ENCODE data around the gene POLK. TPM values are rescaled to one million over a fixed set of nuclear protein-coding genes. Genes with fewer than 3 reads are reported as not detected.
A peak's percentile ranks its signal among the peaks of the same experiment; 100 is the strongest.
"Not testable (repeated sequence)": the region's sequence is repeated elsewhere in the genome, so short reads cannot be mapped to it uniquely, and the experiment has no call there.

POLK gene
- total and polyA plus RNA-seq, 7 donors: 4.9 to 29.9 (median 18.9) TPM

DNA sequence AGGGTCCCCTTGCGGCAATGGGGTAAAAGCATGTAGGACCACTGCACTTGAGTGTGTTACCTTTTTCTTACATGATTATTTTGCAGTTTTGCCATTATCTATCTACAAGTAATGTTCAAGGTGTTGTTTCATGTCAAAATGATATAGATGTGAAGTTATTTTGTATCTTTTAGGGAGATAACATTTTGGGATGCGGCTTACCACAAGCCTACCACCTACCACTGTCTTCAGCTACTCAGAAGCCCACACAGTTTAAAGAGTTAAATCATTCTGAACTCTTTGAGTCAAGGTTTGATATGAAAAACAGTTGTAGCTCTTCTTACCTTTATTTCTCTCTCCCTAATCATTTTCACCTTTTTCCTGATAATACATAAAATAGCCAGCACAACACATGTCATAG is 20.1 kb upstream of the POLK start:
- Histone ChIP-seq H3K4me3 (no peak overlapping the region), H3K27ac (no peak overlapping the region), H3K27me3 (ENCODE audit: insufficient read depth in 3 of 3, low read length in 2 of 3) (no peaks in the 10 kb centered on the region), H3K9me3 (peaks cover 14% of the 10 kb centered on the region), H3K36me3 (ENCODE audit: insufficient read depth in 1 of 2, low read depth in 1 of 2) (peaks cover 2 to 6% of the 10 kb centered on the region in 2 donors), H3K4me1 (no peaks in the 10 kb centered on the region)
- DNase-seq (no peak), ATAC-seq (no peak)
- TF ChIP-seq CTCF (IDR thresholded peaks at IDR 0.05): no peak
- intact Hi-C loops (cut with DNase I): no loop called here
- WGBS, 3 donors: 98 to 100% (median 100%) methylated on average over 2 of the region's 2 CpGs

GRCh38 chr5:75496026-75496425 is 15.7 kb upstream of the POLK start:
- Histone ChIP-seq H3K9me3 (no peaks in the 10 kb centered on the region), H3K4me3 (no peak overlapping the region), H3K4me1 (no peaks in the 10 kb centered on the region), H3K27me3 (ENCODE audit: insufficient read depth in 3 of 3, low read length in 2 of 3) (no peaks in the 10 kb centered on the region), H3K27ac (no peak overlapping the region), H3K36me3 (ENCODE audit: insufficient read depth in 1 of 2, low read depth in 1 of 2) (peaks cover 2 to 6% of the 10 kb centered on the region in 2 donors)
- no peak for DNase-seq
- 94 to 98% (median 96%) methylated on average over 3 of the region's 3 CpGs for WGBS, 3 donors
- no peak for ATAC-seq
- intact Hi-C loops (cut with DNase I): no loop called here
- TF ChIP-seq CTCF (IDR thresholded peaks at IDR 0.05): no peak

DNA sequence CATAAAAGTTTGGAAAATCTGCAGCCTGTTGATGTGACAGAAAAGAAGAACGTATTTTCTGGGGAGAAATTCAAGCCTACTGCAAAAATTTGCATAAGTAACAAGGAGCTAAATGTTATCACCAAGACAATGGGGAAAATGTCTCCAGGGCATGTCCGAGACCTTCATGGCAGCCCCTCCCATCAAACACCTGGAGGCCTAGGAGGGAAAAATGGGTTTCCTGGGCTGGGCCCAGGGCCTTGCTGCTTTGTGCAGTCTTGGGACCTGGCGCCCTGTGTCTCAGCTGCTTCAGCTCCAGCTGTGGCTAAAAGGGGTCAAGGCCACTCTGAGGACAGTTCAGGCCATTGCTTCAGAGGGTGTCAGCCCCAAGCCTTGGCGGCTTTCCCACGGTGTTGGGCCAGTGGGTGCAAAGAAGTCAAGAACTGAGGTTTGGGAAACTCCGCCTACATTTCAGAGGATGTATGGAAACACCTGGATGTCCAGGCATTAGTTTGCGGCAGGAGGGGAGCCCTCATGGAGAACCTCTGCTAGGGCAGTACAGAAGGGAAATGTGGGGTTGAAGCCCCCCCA is 13.4 kb upstream of the POLK start:
- ATAC-seq (no peak), DNase-seq (peak in 1 of 2 donors; percentile 45)
- Histone ChIP-seq H3K27ac (no peak overlapping the region), H3K9me3 (no peaks in the 10 kb centered on the region), H3K4me3 (no peak overlapping the region), H3K27me3 (ENCODE audit: insufficient read depth in 3 of 3, low read length in 2 of 3) (no peaks in the 10 kb centered on the region), H3K4me1 (peaks cover under 1% of the 10 kb centered on the region), H3K36me3 (ENCODE audit: insufficient read depth in 1 of 2, low read depth in 1 of 2) (no peaks in the 10 kb centered on the region)
- WGBS, 3 donors: 96 to 98% (median 97%) methylated on average over 7 of the region's 7 CpGs
- no peak for TF ChIP-seq CTCF (IDR thresholded peaks at IDR 0.05)
- intact Hi-C loops (cut with DNase I): no loop called here

DNA sequence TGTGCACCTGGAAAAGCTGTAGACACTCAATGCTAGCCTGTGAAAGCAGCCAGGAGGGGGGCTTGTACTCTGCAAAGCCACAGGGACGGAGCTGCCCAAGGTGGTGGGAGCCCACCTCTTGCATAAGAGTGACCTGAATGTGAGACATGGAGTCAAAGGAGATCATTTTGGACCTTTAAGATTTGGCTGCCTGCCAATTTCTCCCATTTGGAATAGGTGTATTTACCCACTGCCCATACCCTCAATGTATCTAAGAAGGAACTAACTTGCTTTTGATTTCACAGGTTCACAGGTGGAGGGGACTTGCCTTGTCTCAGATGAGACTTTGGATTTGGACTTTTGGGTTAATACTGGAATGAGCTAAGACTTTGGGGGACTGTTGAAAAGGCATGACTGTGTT is 12.8 kb upstream of the POLK start:
- H3K9me3 ChIP-seq; H3K4me3 ChIP-seq; ATAC-seq; H3K4me1 ChIP-seq; H3K27me3 ChIP-seq (ENCODE audit: insufficient read depth in 3 of 3, low read length in 2 of 3); H3K36me3 ChIP-seq (ENCODE audit: insufficient read depth in 1 of 2, low read depth in 1 of 2); DNase-seq; intact Hi-C loops (cut with DNase I); H3K27ac ChIP-seq: not testable (repeated sequence)
- 100% methylated on average over 1 of the region's 1 CpG for WGBS, 3 donors

GRCh38 chr5:75505112-75505511 is 6.6 kb upstream of the POLK start:
- ATAC-seq; intact Hi-C loops (cut with DNase I): not testable (repeated sequence)
- WGBS, 3 donors: 88 to 92% (median 91%) methylated on average over 5 of the region's 5 CpGs

GRCh38 chr5:75507841-75508240 is 3.9 kb upstream of the POLK start:
- H3K9me3 ChIP-seq: no peaks in the 10 kb centered on the region
- H3K27me3 ChIP-seq (ENCODE audit: insufficient read depth in 3 of 3, low read length in 2 of 3): no peaks in the 10 kb centered on the region
- 93 to 100% (median 96%) methylated on average over 1 of the region's 1 CpG for WGBS, 3 donors
- ATAC-seq (no peak), DNase-seq (no peak)
- peaks cover 0 to 16% of the 10 kb centered on the region in 2 donors for H3K36me3 ChIP-seq (ENCODE audit: insufficient read depth in 1 of 2, low read depth in 1 of 2)
- peaks cover 35% of the 10 kb centered on the region for H3K4me1 ChIP-seq
- no peak for TF ChIP-seq CTCF (IDR thresholded peaks at IDR 0.05)
- intact Hi-C loops (cut with DNase I): no loop called here
- no peak overlapping the region for H3K4me3 ChIP-seq
- no peak overlapping the region for H3K27ac ChIP-seq

More at GRCh38 chr5:75505112-75505511, 6.6 kb upstream of the POLK start:
- not testable (repeated sequence) for H3K9me3 ChIP-seq; H3K4me3 ChIP-seq; DNase-seq; H3K27me3 ChIP-seq (ENCODE audit: insufficient read depth in 3 of 3, low read length in 2 of 3); H3K27ac ChIP-seq
- Histone ChIP-seq H3K36me3 (ENCODE audit: insufficient read depth in 1 of 2, low read depth in 1 of 2) (peaks cover 0 to 16% of the 10 kb centered on the region in 2 donors), H3K4me1 (peaks cover 28% of the 10 kb centered on the region)
